Endometrial microvascular endothelial cells (primary cell): ENCODE results near the gene HOGA1. TPM values are rescaled to one million over a fixed set of nuclear protein-coding genes. Genes with fewer than 3 reads are reported as not detected.

ENCODE experiments used
- in situ Hi-C: cut with HindIII; loops from 2 replicates; pipeline ENCODE4 v1.10.0; 2017; ENCODE audit warnings: low sequenced_read_pairs, low pct_unique_long_range_greater_than_20kb; ENCODE audit errors: inconsistent ontology term
- total RNA-seq: library from RNA; depleted of rRNA; stranded (reverse); fragments of >200 nt; gene quantifications from one replicate; pipeline ENCODE4 v1.2.3, GENCODE V29; 2015; ENCODE audit errors: inconsistent ontology term

The HOGA1 gene
- total RNA-seq, 1 donor from 2014 or later = 0.37 TPM

- in situ Hi-C loops = no loop called here
Observed at GRCh38 chr10:97598407-97599271, 14.4 kb downstream of the HOGA1 start.

- in situ Hi-C loops = no loop called here
Observed at GRCh38 chr10:97599272-97599619, 15.1 kb downstream of the HOGA1 start.

GRCh38 chr10:97600616-97601015 lies 16.4 kb downstream of the HOGA1 start:
- in situ Hi-C loops = no loop called here

GRCh38 chr10:97601268-97602215 lies 17.4 kb downstream of the HOGA1 start:
- in situ Hi-C loops = no loop called here

GRCh38 chr10:97607095-97607636 lies 23.0 kb downstream of the HOGA1 start:
- in situ Hi-C loops = no loop called here

- in situ Hi-C loops = no loop called here
Observed at GRCh38 chr10:97608991-97609561, 24.9 kb downstream of the HOGA1 start.

GRCh38 chr10:97611473-97611872 lies 27.3 kb downstream of the HOGA1 start:
- in situ Hi-C loops = no loop called here

- in situ Hi-C loops = no loop called here
Observed at GRCh38 chr10:97612386-97612785, 28.2 kb downstream of the HOGA1 start.

GRCh38 chr10:97618285-97618684 lies 34.1 kb downstream of the HOGA1 start:
- in situ Hi-C loops = no loop called here

- in situ Hi-C loops = no loop called here
Observed at GRCh38 chr10:97618733-97619132, 34.5 kb downstream of the HOGA1 start.

GRCh38 chr10:97623277-97623676 lies 39.1 kb downstream of the HOGA1 start:
- in situ Hi-C loops = no loop called here

- in situ Hi-C loops = no loop called here
Observed at GRCh38 chr10:97627731-97628130, 43.5 kb downstream of the HOGA1 start.

- in situ Hi-C loops = no loop called here
Observed at GRCh38 chr10:97628228-97628627, 44.0 kb downstream of the HOGA1 start.

- in situ Hi-C loops = no loop called here
Observed at GRCh38 chr10:97629289-97629688, 45.1 kb downstream of the HOGA1 start.

- in situ Hi-C loops = no loop called here
Observed at GRCh38 chr10:97631098-97631497, 46.9 kb downstream of the HOGA1 start.

GRCh38 chr10:97632949-97633884 lies 49.0 kb downstream of the HOGA1 start, which contains the start of gene MORN4:
MORN4 (minus strand) TSS chr10:97633500; CDS start chr10:97619653, 13,847 bp downstream.
- in situ Hi-C loops = no loop called here

- in situ Hi-C loops = no loop called here
Observed at GRCh38 chr10:97633921-97634320, 49.7 kb downstream of the HOGA1 start.

GRCh38 chr10:97635577-97635976 lies 51.4 kb downstream of the HOGA1 start:
- in situ Hi-C loops = no loop called here
